ENCODE results near the gene INPP5J.
A peak's percentile ranks its signal among the peaks of the same experiment; 100 is the strongest.

The INPP5J gene

DNA sequence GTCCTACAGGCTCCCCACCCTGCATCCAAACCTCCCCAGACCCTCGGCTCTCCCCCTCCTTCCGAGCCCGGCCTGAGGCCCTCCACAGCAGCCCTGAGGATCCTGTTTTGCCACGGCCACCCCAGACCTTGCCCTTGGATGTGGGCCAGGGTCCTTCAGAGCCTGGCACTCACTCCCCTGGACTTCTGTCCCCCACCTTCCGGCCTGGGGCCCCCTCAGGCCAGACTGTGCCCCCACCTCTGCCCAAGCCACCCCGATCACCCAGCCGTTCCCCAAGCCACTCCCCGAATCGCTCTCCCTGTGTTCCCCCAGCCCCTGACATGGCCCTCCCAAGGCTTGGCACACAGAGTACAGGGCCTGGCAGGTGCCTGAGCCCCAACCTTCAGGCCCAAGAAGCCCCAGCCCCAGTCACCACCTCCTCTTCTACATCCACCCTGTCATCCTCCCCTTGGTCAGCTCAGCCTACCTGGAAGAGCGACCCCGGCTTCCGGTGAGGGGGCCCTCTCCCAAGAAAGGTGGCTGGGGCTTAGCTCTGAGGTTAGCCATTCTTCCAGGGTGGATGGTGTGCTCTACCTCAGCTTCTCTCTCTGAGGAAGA is 2.9 kb downstream of the INPP5J start:
- TF ChIP-seq, protein P1, sequence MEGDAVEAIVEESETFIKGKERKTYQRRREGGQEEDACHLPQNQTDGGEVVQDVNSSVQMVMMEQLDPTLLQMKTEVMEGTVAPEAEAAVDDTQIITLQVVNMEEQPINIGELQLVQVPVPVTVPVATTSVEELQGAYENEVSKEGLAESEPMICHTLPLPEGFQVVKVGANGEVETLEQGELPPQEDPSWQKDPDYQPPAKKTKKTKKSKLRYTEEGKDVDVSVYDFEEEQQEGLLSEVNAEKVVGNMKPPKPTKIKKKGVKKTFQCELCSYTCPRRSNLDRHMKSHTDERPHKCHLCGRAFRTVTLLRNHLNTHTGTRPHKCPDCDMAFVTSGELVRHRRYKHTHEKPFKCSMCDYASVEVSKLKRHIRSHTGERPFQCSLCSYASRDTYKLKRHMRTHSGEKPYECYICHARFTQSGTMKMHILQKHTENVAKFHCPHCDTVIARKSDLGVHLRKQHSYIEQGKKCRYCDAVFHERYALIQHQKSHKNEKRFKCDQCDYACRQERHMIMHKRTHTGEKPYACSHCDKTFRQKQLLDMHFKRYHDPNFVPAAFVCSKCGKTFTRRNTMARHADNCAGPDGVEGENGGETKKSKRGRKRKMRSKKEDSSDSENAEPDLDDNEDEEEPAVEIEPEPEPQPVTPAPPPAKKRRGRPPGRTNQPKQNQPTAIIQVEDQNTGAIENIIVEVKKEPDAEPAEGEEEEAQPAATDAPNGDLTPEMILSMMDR (IDR thresholded peaks at IDR 0.05), result no peak
- H3K36me3 ChIP-seq (ENCODE audit: control insufficient read depth, insufficient read depth, low read length), result no peaks in the 10 kb centered on the region
- no peak overlapping the region for H2AFZ ChIP-seq
- H3K9me3 ChIP-seq (ENCODE audit: control insufficient read depth, low read length), result no peaks in the 10 kb centered on the region
- peaks cover 32% of the 10 kb centered on the region for H3K79me2 ChIP-seq
- peaks cover 33% of the 10 kb centered on the region for H3K4me1 ChIP-seq
- H3K4me2 ChIP-seq (ENCODE audit: low read length), result peak overlapping the region; percentile 89
- H3K27ac ChIP-seq, result peak overlapping the region; percentile 93
- H3K9ac ChIP-seq, result no peak overlapping the region
- no peaks in the 10 kb centered on the region for H3K27me3 ChIP-seq (ENCODE audit: control insufficient read depth, insufficient read depth, low read length)
- H3K4me3 ChIP-seq (ENCODE audit: low read depth, low read length), result peak overlapping the region; percentile 86

- Histone ChIP-seq H3K9me3 (ENCODE audit: control insufficient read depth, low read length) (no peaks in the 10 kb centered on the region), H3K9ac (no peak overlapping the region), H3K4me3 (ENCODE audit: low read depth, low read length) (peak overlapping the region; percentile 23), H3K4me1 (peaks cover 35% of the 10 kb centered on the region), H3K4me2 (ENCODE audit: low read length) (peak overlapping the region; percentile 89), H3K27ac (peak overlapping the region; percentile 93), H2AFZ (no peak overlapping the region), H3K27me3 (ENCODE audit: control insufficient read depth, insufficient read depth, low read length) (no peaks in the 10 kb centered on the region), H3K79me2 (peaks cover 32% of the 10 kb centered on the region), H3K36me3 (ENCODE audit: control insufficient read depth, insufficient read depth, low read length) (no peaks in the 10 kb centered on the region)
- TF ChIP-seq, protein P1 (IDR thresholded peaks at IDR 0.05), result no peak
These were observed 3.5 kb downstream of the INPP5J start for GRCh38 chr22:31126128-31126868.

GRCh38 chr22:31126869-31127175 is 4.1 kb downstream of the INPP5J start:
- no peaks in the 10 kb centered on the region for H3K9me3 ChIP-seq (ENCODE audit: control insufficient read depth, low read length)
- no peak overlapping the region for H3K9ac ChIP-seq
- TF ChIP-seq, protein P1 (IDR thresholded peaks at IDR 0.05), result no peak
- H3K4me2 ChIP-seq (ENCODE audit: low read length), result peak overlapping the region; percentile 89
- H3K4me3 ChIP-seq (ENCODE audit: low read depth, low read length), result no peak overlapping the region
- no peaks in the 10 kb centered on the region for H3K27me3 ChIP-seq (ENCODE audit: control insufficient read depth, insufficient read depth, low read length)
- H2AFZ ChIP-seq, result no peak overlapping the region
- peaks cover 33% of the 10 kb centered on the region for H3K4me1 ChIP-seq
- no peaks in the 10 kb centered on the region for H3K36me3 ChIP-seq (ENCODE audit: control insufficient read depth, insufficient read depth, low read length)
- peaks cover 32% of the 10 kb centered on the region for H3K79me2 ChIP-seq
- peak overlapping the region; percentile 93 for H3K27ac ChIP-seq

DNA sequence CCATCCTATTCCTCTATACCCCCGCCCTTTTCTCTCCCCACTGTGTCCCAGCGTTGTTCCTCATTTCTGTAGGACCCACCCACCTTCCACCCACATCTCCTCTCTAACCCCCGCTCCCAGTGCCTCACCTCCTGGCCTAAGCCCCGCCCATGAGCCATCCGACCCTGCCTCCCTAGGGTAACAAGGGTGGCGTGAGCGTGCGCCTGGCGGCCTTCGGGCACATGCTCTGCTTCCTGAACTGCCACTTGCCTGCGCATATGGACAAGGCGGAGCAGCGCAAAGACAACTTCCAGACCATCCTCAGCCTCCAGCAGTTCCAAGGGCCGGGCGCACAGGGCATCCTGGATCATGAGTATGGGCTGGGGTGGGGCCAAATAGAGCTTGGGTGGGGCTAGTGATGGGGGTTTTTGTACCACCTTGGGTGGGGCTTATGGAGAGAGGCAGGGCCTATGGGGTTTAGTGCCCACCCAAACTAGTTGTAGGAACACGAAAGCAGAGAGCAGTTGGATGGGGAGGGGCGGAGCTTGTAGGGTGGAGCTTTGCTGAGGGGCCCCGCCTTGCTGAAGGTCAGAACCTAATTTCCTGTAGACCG is 4.5 kb downstream of the INPP5J start:
- H3K9me3 ChIP-seq (ENCODE audit: control insufficient read depth, low read length), result no peaks in the 10 kb centered on the region
- H3K9ac ChIP-seq, result no peak overlapping the region
- H3K27ac ChIP-seq, result peak overlapping the region; percentile 93
- no peaks in the 10 kb centered on the region for H3K36me3 ChIP-seq (ENCODE audit: control insufficient read depth, insufficient read depth, low read length)
- peaks cover 33% of the 10 kb centered on the region for H3K4me1 ChIP-seq
- no peaks in the 10 kb centered on the region for H3K27me3 ChIP-seq (ENCODE audit: control insufficient read depth, insufficient read depth, low read length)
- H3K4me2 ChIP-seq (ENCODE audit: low read length), result peak overlapping the region; percentile 14
- H3K4me3 ChIP-seq (ENCODE audit: low read depth, low read length), result no peak overlapping the region
- TF ChIP-seq, protein P1 (IDR thresholded peaks at IDR 0.05), result no peak
- H2AFZ ChIP-seq, result no peak overlapping the region
- peaks cover 32% of the 10 kb centered on the region for H3K79me2 ChIP-seq

Data from parathyroid adenoma (tissue), 2 donors.